ENCODE results near the gene HOXA2. TPM values are rescaled to one million over a fixed set of nuclear protein-coding genes. Genes with fewer than 3 reads are reported as not detected.
A peak's percentile ranks its signal among the peaks of the same experiment; 100 is the strongest.

The HOXA2 gene
- total and polyA plus RNA-seq, 4 donors, result 0.44 to 3.4 (median 1.5) TPM

DNA sequence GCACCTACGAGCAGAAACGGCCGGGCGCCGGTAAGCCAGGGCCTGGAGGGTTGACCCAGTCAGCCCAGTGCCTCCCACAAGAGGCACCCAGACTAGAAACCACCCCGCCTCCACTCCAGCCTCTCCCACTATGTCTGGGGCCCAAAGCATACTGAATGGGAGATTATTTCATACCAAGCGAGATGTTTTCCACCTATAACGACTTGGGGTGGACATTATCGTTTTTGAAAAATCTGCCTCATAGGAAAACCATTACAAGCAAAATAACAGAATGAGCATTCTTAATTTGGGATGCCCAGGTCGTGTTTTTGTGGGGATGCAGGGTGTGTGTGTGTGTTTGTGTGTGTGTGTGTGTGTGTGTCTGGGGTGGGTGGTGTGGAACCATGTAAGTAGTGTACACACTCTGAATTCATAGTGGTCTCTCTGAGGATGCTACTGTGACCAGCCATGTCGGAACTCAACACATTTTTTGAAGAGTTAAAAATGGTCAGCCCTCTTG, 43.5 kb upstream of the HOXA2 start:
- peak; percentile 35 to 67 (median 58) for DNase-seq
- H3K4me1 ChIP-seq (ENCODE audit: control insufficient read depth in 5 of 5, insufficient read depth in 5 of 5, low read length in 5 of 5), result peaks cover 0 to 49% (median 8%) of the 10 kb centered on the region in 5 donors
- peaks cover 0 to 4% (median 0%) of the 10 kb centered on the region in 4 donors for H3K9me3 ChIP-seq (ENCODE audit: control insufficient read depth in 4 of 4, insufficient read depth in 3 of 4, low read length in 3 of 4)
- no peak for ATAC-seq (ENCODE audit: insufficient read depth, low FRiP score)
- H3K9ac ChIP-seq (ENCODE audit: insufficient read depth in 1 of 2, low read length in 2 of 2), result peak overlapping the region; percentile 11 to 96
- peak overlapping the region in 1 of 2 donors; percentile 83 for H3K27ac ChIP-seq (ENCODE audit: low read depth in 1 of 2, low read length in 1 of 2)
- H3K4me3 ChIP-seq, result peak overlapping the region; percentile 18
- peaks cover 0 to 30% (median 6%) of the 10 kb centered on the region in 4 donors for H3K36me3 ChIP-seq (ENCODE audit: control insufficient read depth in 4 of 4, insufficient read depth in 4 of 4, low read length in 4 of 4)
- peaks cover 0 to 53% (median 10%) of the 10 kb centered on the region in 3 donors for H3K27me3 ChIP-seq (ENCODE audit: control insufficient read depth in 3 of 3, insufficient read depth in 3 of 3, low read length in 2 of 3)
- WGBS, 2 donors, result 51 to 76% methylated on average over 11 of the region's 11 CpGs
- TF ChIP-seq CTCF (IDR thresholded peaks at IDR 0.05; ENCODE audit: control extremely low read depth, extremely low read depth), result no peak

DNA sequence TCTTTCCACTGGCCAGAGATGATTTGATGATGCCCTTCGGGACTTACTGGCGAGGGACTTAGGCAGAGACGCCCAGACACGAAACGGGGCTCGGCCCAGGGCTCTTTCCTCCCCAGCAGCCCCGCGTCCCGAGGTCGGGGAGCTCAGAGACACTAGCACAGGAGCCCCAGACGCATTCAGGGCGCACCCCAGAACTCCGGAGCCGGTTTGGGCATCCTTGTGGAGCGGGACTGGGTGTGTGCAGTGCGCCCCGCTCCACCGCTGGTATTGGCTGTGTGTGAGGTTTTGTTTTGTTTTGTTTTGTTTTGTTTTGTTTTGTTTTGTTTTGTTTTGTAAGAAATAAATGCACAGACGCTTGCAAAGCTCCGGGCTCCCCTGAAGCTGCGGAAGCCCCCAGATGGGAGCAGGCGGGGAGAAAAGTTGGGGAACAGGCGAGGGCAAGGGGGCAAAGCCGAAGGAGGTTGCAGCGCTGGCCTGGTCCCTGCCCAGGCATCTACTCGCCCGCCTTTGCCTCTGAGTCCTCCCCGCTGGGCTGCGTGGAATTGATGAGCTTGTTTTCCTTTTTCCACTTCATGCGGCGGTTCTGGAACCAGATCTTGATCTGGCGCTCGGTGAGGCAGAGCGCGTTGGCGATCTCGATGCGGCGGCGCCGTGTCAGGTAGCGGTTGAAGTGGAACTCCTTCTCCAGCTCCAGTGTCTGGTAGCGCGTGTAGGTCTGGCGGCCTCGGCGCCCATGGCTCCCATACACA, 42.9 kb upstream of the HOXA2 start:
- H3K9ac ChIP-seq (ENCODE audit: insufficient read depth in 1 of 2, low read length in 2 of 2), result peak overlapping the region in 1 of 2 donors; percentile 96
- H3K27ac ChIP-seq (ENCODE audit: low read depth in 1 of 2, low read length in 1 of 2), result peak overlapping the region in 1 of 2 donors; percentile 83
- DNase-seq, result peak; percentile 41 to 61 (median 50)
- H3K4me3 ChIP-seq, result peak overlapping the region; percentile 18
- H3K4me1 ChIP-seq (ENCODE audit: control insufficient read depth in 5 of 5, insufficient read depth in 5 of 5, low read length in 5 of 5), result peaks cover 0 to 54% (median 5%) of the 10 kb centered on the region in 5 donors
- no peak for TF ChIP-seq CTCF (IDR thresholded peaks at IDR 0.05; ENCODE audit: control extremely low read depth, extremely low read depth)
- H3K36me3 ChIP-seq (ENCODE audit: control insufficient read depth in 4 of 4, insufficient read depth in 4 of 4, low read length in 4 of 4), result peaks cover 0 to 37% (median 6%) of the 10 kb centered on the region in 4 donors
- ATAC-seq (ENCODE audit: insufficient read depth, low FRiP score), result no peak
- WGBS, 2 donors, result 36 to 56% methylated on average over 47 of the region's 47 CpGs
- H3K9me3 ChIP-seq (ENCODE audit: control insufficient read depth in 4 of 4, insufficient read depth in 3 of 4, low read length in 3 of 4), result peaks cover 0 to 4% (median 0%) of the 10 kb centered on the region in 4 donors
- peaks cover 0 to 54% (median 13%) of the 10 kb centered on the region in 3 donors for H3K27me3 ChIP-seq (ENCODE audit: control insufficient read depth in 3 of 3, insufficient read depth in 3 of 3, low read length in 2 of 3)

- peak in 2 of 3 donors; percentile 50 to 71 for DNase-seq
- peak overlapping the region in 1 of 2 donors; percentile 83 for H3K27ac ChIP-seq (ENCODE audit: low read depth in 1 of 2, low read length in 1 of 2)
- H3K4me3 ChIP-seq, result peak overlapping the region; percentile 18
- H3K27me3 ChIP-seq (ENCODE audit: control insufficient read depth in 3 of 3, insufficient read depth in 3 of 3, low read length in 2 of 3), result peaks cover 0 to 52% (median 15%) of the 10 kb centered on the region in 3 donors
- TF ChIP-seq CTCF (IDR thresholded peaks at IDR 0.05; ENCODE audit: control extremely low read depth, extremely low read depth), result no peak
- 26 to 37% methylated on average over 31 of the region's 31 CpGs for WGBS, 2 donors
- H3K36me3 ChIP-seq (ENCODE audit: control insufficient read depth in 4 of 4, insufficient read depth in 4 of 4, low read length in 4 of 4), result peaks cover 0 to 42% (median 6%) of the 10 kb centered on the region in 4 donors
- peaks cover 0 to 4% (median 0%) of the 10 kb centered on the region in 4 donors for H3K9me3 ChIP-seq (ENCODE audit: control insufficient read depth in 4 of 4, insufficient read depth in 3 of 4, low read length in 3 of 4)
- ATAC-seq (ENCODE audit: insufficient read depth, low FRiP score), result no peak
- peak overlapping the region in 1 of 2 donors; percentile 96 for H3K9ac ChIP-seq (ENCODE audit: insufficient read depth in 1 of 2, low read length in 2 of 2)
- H3K4me1 ChIP-seq (ENCODE audit: control insufficient read depth in 5 of 5, insufficient read depth in 5 of 5, low read length in 5 of 5), result peaks cover 0 to 52% (median 3%) of the 10 kb centered on the region in 5 donors
Observed at GRCh38 chr7:27144781-27145164, 42.3 kb upstream of the HOXA2 start.

Measured in lung (tissue), 12 donors.